SIG-M5 (cell line): ENCODE results near the gene LRMDA.
A peak's percentile ranks its signal among the peaks of the same experiment; 100 is the strongest.
"Not testable (repeated sequence)": the region's sequence is repeated elsewhere in the genome, so short reads cannot be mapped to it uniquely, and the experiment has no call there.

Experiments
- DNase-seq: peaks from one replicate; lab custom pipeline; 2025; lab: John Stamatoyannopoulos, UW

The LRMDA gene

GRCh38 chr10:75508239-75508813, 76.9 kb downstream of the LRMDA start:
- no peak for DNase-seq

GRCh38 chr10:75508814-75509306, 77.4 kb downstream of the LRMDA start:
- no peak for DNase-seq

- no peak for DNase-seq
These were observed 78.3 kb downstream of the LRMDA start for GRCh38 chr10:75509706-75510105.

- no peak for DNase-seq
These were observed 79.6 kb downstream of the LRMDA start for GRCh38 chr10:75511011-75511410.

GRCh38 chr10:75512203-75512933, 80.9 kb downstream of the LRMDA start:
- DNase-seq, result no peak

GRCh38 chr10:75513292-75513885, 82.0 kb downstream of the LRMDA start:
- no peak for DNase-seq

- DNase-seq, result no peak
These were observed 83.4 kb downstream of the LRMDA start for GRCh38 chr10:75514830-75515229.

GRCh38 chr10:75516154-75516553, 84.7 kb downstream of the LRMDA start:
- not testable (repeated sequence) for DNase-seq

- not testable (repeated sequence) for DNase-seq
These were observed 87.8 kb downstream of the LRMDA start for GRCh38 chr10:75519213-75519612.

- DNase-seq, result not testable (repeated sequence)
These were observed 89.9 kb downstream of the LRMDA start for GRCh38 chr10:75521194-75521829.

- no peak for DNase-seq
These were observed 93.6 kb downstream of the LRMDA start for GRCh38 chr10:75525067-75525466.

GRCh38 chr10:75525646-75526045, 94.2 kb downstream of the LRMDA start:
- DNase-seq, result no peak

GRCh38 chr10:75527542-75527941, 96.1 kb downstream of the LRMDA start:
- DNase-seq, result no peak

- DNase-seq, result peak; percentile 24
These were observed 97.0 kb downstream of the LRMDA start for GRCh38 chr10:75528392-75528791.

GRCh38 chr10:75530299-75530698, 98.9 kb downstream of the LRMDA start:
- DNase-seq, result no peak

- no peak for DNase-seq
These were observed 100.2 kb downstream of the LRMDA start for GRCh38 chr10:75531571-75532031.

GRCh38 chr10:75532253-75532924, 101.0 kb downstream of the LRMDA start:
- no peak for DNase-seq

- DNase-seq, result no peak
These were observed 106.7 kb downstream of the LRMDA start for GRCh38 chr10:75538144-75538543.

GRCh38 chr10:75538765-75539164, 107.3 kb downstream of the LRMDA start:
- no peak for DNase-seq

GRCh38 chr10:75540357-75540966, 109.0 kb downstream of the LRMDA start:
- no peak for DNase-seq

GRCh38 chr10:75540981-75541380, 109.6 kb downstream of the LRMDA start:
- no peak for DNase-seq

- DNase-seq, result no peak
These were observed 110.0 kb downstream of the LRMDA start for GRCh38 chr10:75541411-75541810.
